Measurements from ENCODE around the gene DDHD1.

The DDHD1 gene

DNA sequence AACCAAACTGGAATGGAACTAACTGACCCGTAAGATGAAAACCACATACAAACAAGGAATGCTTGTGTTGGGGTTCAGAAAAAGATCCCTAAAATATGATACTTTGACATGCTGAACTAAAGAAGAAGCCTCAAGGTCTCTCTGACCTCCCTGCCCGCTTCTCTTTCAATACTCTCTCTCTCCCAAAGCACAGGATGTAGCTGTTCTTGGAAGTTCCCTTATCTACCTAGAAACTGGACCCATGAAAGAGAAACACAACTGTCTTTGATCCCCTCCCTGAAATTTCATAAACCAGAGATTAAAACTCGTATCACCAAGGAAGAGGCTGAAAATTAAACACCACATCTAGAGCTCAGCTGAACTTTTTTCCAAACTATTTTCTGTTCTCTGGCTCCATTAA is 125.6 kb downstream of the DDHD1 start:
- DNase-seq = no peak

DNA sequence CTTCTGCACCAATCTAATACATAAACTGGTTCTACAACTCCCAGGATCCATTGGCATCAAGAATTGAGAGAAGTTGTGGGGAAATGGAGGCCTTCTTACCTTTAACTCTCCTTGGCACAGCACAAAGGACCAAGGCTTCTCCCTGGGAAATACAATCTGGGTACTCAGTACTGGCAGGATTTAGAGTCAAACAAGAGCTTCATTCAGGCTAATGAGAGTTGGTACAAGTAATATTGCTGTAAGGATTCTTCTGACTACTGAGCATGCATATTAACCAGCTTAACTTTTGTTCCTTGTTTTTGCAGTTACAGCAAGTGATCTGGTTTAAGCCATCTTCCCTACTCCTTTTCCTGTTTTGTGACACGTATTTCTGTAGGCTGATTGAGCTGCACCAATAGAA is 126.1 kb downstream of the DDHD1 start:
- no peak for DNase-seq

DNA sequence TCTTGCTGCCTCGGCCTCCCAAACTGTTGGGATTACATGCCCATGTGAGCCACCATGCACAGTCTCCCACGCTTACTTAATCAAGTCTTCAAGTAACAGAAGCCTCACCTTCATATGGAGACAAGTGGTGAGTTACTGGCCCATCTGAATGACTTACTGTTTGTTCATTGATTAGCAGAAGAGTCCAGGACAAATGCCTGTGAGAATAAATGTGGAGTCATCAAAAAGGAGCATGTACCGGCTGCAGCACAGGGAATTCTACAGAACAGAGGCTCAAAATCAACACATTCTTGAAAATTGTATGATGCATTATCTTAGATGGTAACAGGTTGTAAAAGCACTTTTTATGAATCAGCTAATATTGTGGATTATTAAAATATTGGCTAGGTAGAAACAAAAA is 129.8 kb downstream of the DDHD1 start:
- DNase-seq = no peak

DNA sequence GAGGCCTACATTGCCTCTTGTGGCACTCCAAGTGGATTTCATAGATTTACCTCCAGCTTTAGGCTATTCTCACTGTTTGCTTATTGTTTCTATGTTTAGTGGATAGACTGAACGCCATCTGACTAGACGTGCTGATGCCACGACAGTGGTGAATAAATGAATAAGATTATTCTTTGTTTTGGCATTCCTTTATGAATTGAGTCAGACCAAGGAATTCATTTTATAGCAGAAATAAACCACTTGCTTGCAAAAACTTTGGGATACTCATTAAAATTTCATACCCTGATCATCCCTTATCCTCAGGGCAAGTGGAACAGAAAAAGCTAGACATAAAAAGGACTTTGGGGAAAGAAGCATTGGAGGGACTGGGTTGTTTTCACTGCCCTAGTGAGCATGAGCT is 130.5 kb downstream of the DDHD1 start:
- DNase-seq = no peak

DNA sequence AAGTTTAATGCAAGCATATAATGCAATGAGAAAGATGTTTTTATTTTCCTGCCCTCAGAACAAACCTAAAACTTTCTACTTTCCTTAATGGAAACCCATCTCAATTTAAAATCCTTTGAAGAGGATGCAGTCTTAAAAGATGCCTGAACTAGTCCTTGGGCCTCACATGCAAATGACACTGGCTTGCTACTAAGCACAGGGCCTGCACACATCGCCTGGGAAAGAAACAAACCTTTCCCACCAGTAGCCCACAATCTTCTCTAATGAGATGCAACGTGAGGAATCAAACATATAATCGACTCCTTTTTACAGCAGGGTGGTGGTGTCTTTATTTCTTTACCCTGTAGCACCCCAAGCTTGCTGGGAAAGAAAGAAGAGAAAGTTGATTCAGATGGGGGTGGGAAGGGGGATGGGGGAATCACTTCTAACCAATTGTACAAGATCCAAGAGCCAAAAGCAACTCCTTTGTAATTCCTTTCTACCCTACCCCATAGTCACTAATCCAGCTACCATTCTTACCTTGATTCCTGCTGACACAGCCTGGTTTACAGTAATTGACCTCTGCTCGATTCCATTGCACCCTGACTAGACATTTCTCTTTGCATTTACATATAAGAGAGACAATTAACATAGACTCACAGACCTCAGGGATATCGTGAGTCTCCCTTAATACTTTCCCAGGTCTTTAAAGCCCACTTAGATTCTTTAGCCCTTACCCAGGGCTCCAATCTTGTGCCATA is 132.8 kb downstream of the DDHD1 start:
- no peak for DNase-seq

DNA sequence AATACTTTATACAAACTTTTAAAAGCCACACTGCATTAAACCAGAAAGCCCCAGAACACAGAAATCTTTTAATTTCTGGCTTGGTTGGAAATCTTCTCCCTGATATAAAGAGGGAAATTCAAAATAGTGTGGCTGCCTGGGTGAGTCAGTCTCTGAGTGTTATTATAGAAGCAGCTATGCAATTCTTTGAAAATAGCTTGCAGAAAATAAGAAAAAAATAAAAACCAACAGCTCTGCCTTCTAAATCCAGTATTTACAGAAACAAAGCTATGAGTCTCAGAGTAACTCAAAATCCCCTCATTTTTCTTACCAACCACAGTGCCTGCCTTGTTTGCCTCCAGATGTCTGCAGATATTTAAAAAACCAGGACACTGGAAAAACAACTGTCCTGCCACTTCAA is 133.7 kb downstream of the DDHD1 start:
- no peak for DNase-seq

DNA sequence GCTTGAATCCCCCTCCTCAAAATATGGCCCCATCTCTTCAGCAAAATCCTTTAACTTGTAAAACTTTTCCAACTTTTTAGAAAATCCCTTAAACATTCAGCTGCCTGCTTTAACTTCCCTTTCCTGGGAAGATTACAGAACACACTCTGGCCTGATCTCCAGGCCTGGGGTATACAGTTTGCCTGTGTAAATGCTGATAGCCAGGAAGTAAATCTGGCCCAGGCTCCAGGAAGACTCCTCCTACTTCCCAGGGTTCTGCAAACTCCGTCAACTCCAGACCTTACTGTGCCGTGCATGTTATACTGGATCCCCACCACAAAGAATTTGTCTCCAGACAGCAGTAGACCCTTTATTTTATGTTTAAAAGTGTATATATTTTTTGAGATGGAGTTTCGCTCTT is 135.3 kb downstream of the DDHD1 start:
- no peak for DNase-seq

DNA sequence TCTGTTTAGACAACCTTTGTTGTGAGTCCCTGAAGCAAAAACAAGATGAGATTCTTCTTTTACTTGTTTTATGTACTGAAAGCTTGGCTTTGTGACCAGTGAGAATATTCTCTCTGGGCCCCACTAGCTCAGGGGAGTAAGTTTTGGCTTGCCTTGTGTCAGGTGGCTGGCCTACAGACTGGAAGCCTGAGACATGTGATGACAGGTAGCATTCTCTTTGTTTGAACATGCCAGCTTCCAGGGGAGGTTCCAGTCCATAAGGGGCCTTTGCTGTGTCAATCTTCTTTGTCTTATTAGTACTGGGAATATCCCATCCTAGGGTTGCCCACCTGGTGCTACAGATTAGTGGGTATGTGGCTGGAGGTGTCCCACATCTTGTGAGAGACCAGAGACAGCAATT is 136.2 kb downstream of the DDHD1 start:
- DNase-seq = no peak

DNA sequence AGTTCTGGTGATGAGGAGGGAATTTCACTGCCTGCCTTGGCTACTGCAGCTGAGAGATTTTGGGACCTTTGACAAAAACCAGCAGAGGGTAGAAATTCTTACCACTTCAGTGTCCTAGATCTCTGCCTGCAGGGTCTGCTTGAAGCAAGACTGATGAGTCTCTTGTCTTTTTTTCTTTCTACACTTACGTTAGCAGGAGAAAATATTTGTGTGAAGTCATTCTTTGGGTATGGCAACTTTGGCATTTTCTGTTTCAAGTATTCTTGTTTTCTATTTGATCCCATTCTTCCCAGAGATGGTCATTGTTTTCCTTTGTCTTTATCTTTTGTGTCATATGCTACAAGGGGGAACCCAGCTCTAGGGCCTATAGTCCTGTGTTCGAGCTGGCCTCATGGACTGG is 136.6 kb downstream of the DDHD1 start:
- DNase-seq = no peak

DNA sequence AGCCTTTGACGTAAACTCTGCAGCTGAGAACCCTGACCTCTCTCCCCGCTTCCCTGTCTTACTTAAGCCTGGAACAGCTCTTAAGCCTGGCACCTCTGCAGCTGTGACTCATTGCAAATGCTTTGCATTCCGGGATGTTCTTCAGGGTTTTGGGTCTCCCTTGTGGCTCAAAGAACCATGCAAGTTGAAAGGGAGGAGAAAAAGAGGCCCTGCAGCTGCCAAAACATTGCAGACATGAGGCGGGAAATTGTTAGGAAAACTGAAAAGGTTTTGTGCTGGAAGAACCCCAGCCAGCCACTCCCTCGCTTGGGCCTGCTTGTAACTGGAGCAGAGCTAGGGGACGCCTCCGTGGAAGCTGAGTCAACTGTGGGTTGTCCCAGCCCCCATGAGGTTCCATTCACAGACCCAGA is 142.1 kb downstream of the DDHD1 start:
- DNase-seq = no peak

DNA sequence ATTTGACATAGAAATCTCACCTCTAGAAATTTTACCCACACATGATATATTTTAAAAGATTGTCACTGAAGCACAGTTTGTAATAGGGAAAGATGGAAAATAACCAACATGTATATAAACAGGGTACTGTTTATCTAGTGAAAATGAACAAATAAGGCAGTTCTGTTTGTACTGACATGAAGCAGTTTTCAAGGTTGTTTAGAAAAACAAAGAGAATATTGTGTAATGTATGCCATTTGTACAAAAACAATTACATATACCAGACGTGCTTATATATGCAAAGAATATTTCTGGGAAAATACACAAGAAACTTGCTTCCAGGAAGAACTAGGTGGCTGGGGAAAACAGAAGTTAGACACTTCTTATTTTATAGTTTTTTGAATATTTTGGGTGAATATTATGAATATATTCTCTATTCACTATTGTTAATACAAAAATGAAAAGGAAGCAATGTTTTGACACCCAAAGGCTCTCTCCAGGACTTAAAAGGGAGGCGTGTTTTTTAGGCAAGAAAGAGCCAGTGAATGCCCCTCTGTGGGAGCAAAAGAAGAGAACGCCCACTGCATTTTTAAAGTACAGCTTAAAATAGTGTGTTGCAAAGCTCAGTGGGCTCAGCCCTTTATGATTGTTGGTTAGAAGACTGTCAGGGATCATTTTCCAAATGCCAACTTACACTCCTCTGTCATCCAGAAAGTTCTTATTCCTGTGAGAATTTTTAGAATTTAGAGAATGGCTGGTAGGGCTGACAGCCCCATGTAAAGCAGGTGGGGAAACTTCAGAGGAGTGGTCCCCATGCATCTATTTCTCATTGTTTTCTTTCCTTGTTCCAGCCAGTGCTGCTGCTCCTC is 142.7 kb downstream of the DDHD1 start:
- DNase-seq = no peak

DNA sequence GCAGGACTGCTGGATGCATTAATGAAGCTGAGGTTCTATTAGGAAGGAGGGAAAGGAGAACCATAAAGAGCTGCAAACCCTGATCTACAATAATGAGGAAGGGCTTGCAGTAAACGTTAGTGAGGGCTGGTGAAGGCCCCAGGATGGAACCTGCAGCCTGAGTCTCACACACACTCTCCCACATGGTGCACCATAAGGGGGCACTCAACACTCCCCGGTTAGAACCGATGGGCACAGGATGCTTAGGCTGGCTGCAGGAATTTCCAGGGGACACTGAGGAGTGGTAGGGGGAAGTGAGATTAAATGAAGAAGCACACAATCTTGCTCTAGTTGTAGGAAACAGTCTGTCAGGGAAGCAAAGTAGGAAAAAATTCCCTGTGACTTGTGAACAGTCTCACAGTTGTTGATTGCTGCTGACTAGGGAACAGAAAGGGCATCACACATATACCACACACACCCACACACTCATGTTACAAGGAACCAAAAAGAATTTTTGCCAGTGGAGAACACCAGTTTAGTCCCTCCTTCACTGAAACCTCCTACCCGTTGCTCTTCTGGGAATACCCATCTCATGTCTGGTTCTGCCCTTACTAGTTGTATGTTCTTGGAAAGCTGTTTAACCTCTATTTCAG is 146.1 kb downstream of the DDHD1 start:
- no peak for DNase-seq

DNA sequence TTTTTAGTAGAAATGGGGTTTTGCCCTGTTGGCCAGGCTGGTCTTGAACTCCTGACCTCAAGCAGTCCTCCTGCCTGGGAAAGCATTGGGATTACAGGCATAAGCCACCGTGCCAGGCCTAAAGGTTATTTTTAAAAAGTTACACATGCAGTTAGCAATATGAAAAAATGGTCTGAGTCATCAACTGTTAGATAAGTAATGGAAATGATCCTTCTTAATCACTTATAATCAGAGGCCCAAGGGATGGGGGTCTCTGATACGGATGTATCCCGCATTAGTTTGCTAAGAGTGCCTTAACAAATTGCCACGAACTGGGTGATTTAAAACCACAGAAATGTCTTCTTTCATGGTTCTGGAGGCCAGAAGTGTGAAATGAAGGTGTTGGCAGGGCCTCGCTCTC is 148.1 kb downstream of the DDHD1 start:
- no peak for DNase-seq

DNA sequence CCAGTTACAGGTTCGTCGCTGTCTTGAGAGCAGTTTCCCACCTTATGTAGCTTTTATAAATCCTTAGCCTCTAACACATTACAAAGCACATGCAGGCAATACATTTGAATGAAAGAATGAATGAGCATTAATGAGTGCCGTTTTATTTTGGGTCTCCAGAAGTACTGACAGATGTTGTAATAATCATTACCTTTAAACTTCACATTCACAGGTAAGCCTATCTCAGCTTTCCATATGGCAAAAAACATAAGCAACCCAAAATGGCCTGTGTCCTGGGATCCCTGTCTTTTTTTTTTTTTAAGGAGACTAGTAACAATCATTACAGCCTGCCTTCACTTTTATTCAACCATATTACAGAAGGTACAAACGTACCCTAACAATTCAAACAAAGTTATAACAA is 149.3 kb downstream of the DDHD1 start:
- no peak for DNase-seq

DNA sequence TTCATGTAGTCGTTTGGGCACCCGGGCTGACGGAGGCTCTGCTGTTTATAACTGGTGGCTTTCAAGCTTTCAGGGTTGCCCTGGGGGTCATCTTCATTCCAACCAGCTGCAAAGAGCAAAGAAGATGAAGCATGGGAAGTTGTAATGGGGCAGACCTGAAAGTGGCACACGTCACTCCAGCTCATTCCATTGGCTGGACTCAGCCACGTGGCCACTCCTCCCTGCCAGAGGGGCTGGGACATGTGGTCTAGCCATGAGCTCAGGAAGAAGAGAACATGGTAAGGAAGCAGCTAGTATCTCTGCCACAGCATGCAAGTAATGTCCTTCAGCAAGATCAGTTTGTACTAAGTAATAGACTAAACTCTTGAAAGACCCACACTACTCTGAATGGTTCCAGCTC is 150.5 kb downstream of the DDHD1 start:
- DNase-seq = no peak

DNA sequence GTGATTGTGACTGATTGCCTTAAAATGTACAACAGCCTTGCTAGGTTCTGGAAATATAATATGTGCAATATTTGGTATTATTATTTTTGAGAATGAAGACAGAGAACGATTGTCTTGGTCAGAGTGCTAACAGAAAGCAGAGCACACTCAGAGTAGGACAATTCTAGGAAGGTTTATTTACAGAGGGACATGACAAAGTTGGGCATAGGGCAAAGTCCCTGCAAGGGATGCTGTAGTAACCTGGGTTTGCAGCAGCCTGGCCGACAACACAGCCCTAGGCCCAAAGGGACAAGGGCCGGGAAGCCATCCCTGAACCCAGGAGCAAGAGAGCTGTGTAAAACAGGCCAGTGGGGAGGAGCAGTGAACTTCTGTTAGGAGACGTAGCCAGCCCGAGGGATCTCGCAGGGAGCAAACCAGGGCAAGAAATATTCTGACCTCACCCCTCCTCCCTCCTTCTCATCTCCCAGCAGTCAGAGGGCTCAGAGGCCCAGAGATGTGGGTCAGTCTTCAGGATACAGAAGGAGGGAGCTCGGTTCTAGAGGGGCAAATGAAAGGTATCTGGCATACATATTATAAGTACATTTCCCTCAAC is 151.2 kb downstream of the DDHD1 start:
- DNase-seq = no peak

DNA sequence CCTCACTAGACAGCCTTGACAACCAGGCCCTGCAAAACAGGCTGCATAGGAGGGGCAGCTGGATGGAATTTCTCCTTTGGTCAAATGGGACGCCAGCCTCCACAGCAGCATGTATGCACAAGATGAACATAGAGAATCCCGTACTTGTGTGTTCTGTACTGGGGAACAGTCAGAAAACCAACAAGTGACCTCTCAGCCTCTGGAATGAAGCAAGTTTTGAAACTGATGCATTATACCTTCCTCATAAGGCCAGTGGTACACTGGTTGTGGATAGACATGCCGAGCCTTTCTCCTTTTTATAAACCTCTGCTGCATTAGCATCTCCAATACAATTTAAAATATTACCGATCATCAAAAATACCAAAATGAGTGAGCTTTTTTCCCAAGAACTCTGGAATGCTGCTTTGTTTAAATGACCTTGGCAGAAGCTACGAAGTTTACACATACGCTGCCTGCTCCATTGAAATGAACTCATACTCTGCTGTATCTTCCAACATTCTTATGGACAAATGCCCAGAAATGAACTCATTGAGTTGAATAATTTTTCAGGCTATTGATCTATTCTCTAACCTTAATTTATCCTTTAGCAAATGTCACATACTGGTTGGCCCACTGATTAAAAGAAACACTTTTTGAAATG is 154.6 kb downstream of the DDHD1 start:
- DNase-seq = no peak

DNA sequence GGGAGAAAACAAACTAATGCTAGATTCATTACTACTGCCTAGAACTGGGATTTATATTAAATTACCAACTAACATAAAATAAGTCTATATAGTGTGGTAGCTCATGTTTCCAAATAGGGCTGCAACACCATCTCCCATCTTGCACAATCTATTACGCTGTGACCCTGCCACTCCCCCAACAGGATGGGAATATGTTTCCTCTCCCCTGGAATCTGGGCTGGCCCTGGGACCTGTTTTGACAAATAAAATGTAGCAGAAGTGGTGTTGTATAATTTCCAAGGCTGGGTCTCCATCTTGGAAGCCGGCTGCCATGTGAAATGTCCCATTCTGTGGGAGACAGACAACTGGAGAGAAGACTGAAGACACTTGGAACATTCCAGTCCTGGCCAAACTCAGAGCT is 156.6 kb downstream of the DDHD1 start:
- no peak for DNase-seq

DNA sequence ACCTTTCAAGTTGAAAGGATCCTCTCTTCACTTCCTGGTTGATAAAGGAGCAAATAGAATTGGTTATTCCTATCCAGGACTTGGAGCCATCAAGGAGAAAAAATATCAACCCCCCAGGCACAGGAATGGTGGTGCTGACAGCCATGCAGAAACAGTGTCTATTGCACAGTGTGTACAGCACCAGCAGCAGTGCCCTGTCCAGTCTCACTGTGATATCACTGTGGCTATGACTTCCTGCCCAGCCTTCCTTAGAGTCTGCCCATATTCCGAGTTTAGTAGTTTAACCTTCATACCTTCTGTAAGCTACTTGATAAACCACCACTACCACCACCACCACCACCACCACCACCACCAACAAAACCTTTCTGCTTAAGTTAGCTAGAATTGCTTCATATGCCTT is 157.1 kb downstream of the DDHD1 start:
- DNase-seq = no peak

DNA sequence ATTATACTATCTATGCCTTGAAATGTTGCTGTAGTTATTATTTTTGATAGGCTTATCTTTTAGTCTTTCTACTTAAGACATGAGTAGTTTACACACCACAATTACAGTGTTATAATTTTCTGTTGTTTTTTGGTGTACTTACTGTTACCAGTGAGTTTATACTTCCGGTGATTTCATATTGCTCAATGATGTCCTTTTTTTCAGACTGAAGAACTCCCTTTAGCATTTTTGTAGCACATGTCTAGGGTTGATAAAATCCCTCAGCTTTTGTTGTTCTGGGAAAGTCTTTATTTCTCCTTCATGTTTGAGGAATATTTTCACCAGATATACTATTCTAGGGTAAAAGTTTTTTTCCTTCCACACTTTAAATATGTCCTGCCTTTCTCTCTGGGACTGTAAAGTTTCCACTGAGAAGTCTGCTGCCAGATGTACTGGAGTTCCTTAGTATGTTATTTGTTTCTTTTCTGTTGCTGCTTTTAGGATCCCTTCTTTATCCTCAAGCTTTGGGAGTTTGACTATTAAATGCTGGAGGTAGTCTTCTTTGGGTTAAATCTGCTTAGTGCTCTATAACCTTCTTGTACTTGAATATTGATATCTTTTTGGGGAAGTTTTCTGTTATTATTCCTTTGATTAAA is 160.8 kb downstream of the DDHD1 start:
- DNase-seq = no peak

DNA sequence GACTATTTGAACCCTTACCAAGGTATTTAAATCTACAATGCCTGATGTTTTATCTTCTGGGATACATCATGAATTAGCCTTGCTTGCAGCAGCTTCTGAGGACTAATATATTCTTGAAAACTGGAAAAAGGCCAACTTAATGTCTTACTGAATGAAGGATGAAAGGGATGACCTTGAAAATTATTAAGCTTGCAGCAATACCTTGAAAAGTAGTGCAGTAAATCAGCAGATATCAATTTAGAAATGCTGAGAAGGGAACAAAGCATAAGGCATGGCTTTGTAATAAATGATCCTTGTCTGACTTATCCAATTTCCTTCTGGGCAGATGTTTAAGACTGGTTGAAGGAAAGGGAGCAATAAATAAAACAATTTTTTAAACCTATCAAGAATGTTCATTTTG is 165.0 kb downstream of the DDHD1 start:
- DNase-seq = no peak

DNA sequence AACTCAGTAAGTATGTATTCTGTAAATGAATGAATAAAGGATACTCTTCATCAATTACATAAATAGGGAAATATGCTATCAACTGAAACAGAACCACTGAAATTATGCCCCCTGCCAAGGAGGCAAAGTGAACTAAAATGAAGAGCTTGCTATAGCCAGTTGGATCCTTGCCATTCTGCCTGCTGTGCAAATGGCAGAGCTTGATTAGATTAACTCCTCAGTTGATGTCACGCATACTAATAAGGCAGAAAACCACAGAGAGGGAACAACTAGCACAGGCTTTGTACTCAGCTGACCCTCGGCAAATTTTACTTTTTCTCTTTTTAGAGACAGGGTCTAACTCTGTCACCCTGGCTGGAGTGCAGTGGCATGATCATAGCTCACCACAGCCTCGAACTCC is 165.6 kb downstream of the DDHD1 start:
- no peak for DNase-seq

DNA sequence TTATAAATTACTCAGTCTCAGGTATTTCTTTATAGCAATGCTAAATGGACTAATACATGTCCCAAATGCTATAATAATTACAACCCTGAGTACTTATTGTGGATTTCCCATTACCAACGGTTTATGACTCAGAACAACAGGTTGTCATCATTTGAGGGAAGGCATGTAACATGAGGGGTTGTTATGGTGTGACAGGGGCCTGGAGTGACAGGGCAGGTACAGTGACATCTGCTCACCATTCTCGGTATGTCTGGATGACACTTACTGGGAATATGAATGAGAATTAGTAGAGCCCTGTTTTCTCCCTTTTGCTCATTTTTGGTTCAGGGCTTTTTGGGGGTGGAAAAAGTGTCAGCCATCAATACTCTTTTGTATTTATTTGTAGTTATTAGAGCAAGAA is 166.1 kb downstream of the DDHD1 start:
- DNase-seq = no peak
